ENCODE data around the gene PARM1. TPM values are rescaled to one million over a fixed set of nuclear protein-coding genes. Genes with fewer than 3 reads are reported as not detected.
"Not testable (repeated sequence)": the region's sequence is repeated elsewhere in the genome, so short reads cannot be mapped to it uniquely, and the experiment has no call there.

The PARM1 gene
- total RNA-seq, 1 experiment from 2014 or later = 1.1 TPM

- no peak for DNase-seq (ENCODE audit: low spot score)
Measured at GRCh38 chr4:74982546-74983252, 49.8 kb downstream of the PARM1 start.

DNA sequence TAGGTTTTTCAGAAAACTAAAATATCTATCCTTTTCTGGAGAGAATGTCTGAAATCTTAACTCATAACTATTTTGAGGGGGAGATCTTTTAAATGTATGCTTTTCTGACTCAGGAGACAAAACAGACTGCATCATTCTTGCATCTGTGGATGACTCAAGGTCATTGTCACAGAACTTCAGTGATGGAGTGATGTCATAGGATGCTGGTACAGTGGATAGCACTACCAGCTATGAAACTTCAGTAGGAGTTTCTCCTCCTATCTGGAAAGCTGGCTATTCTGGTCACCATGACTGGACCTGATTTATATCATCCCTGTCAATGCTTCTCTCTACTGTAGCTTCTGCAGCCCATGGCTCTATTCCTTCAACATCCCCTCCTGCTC lies 50.3 kb downstream of the PARM1 start:
- DNase-seq (ENCODE audit: low spot score) = no peak

GRCh38 chr4:74990276-74990875 lies 57.5 kb downstream of the PARM1 start:
- DNase-seq (ENCODE audit: low spot score) = no peak

DNA sequence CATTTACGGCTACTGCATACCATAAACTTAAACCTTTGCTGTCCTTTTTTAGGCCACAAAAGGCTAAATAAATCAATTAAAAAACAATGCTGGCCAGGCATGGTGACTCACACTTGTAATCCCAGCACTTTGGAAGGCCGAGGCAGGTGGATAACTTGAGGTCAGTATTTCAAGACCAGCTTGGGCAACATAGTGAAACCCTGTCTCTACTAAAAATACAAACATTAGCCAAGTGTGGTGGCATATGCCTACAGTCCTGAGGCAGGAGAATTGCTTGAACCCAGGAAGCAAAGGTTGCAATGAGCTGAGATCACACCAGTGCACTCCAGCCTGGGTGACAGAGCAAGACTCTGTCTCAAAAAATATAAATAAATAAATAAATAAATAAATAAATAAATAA lies 61.5 kb downstream of the PARM1 start:
- not testable (repeated sequence) for DNase-seq (ENCODE audit: low spot score)

DNA sequence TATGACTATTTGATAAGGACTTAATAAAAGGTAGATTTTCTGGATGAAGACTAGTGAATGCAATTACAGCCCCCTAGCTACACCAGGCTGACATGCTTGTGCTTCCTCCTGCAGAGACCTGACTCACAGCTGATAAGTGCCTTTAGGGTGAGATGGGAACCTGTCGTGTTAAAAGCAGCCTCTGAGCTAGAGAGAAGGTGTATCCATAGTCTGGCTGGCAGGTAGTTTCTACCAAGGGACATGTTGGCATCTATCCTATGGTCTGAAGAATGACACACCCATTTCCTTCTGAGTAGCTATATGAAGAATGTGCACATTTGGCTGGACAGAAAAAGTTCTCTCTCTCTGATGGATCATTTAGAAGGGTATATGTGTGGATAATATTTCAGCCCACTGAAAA lies 64.1 kb downstream of the PARM1 start:
- no peak for DNase-seq (ENCODE audit: low spot score)

DNA sequence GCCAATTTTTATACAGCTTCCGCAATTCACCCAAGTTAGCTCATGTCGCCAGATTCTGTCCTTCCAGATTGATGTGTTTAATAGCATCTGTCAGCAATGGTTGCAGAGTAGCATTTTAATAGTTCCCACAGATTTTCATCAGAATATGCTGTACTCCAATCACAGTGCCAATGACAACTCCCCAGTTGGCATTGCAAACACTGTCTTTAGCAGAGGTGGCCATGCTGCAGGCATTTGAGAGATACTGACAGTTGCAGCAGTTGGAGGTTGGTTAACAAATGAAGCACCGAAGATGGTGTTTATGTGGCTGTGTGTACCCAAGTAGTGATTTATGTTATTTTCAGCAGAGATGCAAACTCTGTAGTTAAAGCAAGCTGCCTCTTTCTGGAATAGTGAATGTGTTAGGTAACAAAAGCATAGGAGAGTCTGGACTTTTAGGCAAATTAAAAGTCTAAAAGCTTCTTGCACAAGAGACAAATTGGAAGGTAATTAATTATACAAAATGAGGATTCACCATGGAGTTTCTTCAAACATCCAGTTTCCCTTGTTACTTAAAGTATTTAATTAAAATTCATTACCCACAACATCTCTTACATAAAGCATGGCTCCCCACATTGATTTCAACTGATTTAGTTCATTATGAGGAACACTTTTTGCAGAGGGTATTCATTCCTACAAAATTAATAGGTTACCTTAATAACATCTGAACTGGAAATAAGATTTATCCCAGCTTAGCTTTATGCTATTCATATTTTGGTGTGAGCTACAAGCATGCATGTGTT lies 65.2 kb downstream of the PARM1 start:
- no peak for DNase-seq (ENCODE audit: low spot score)

DNA sequence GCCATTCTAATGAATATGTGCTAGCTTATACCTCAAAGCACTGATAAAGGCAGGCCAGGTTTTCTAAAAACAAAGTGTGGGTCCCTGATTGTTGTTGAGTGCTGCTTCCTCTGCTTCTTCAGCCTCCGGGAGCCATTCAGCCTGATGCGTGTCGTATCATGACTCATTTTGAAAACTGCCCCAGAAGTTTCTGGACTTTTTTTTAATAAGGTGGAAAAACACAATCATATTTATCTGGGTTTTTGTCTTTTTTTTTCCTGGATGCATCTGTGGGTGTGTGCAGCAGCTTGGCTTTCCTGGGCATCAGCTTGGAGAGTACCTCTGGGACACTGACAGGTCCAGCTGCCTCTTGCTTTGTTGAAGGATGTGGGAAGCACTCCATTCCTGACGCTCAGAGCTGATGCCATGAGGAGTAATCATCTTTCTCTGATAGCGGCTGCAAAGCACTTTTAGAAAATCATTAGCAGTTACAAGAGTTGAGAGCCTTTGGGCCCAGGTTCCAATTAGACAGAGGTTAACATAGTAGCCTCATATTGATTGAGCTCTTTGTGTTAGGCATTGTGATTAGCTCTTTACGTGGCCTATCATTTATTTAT lies 66.9 kb downstream of the PARM1 start:
- no peak for DNase-seq (ENCODE audit: low spot score)

DNA sequence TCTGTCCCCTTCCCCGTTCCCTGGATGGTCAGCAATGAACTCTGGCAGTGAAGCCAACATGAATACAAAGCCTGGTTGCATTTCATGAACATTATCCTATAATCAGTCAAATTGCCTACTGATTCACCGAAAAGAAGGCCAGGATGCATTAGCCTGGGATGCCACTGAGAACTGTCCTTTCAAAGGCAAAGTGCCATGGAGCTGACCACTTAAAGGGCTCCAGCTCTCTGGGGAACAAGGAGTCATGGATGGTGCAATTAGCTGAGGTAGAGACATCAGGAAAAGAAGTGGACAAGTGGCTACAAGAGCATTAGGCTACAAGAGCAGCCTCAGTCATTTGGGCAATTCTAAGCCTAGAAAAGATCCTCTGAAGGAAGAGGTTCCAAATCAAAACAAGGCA lies 69.0 kb downstream of the PARM1 start:
- DNase-seq (ENCODE audit: low spot score) = no peak

- no peak for DNase-seq (ENCODE audit: low spot score)
Measured at GRCh38 chr4:75002381-75002780, 69.5 kb downstream of the PARM1 start.

- DNase-seq (ENCODE audit: low spot score) = no peak
Measured at GRCh38 chr4:75003979-75004378, 71.1 kb downstream of the PARM1 start.

- DNase-seq (ENCODE audit: low spot score) = no peak
Measured at GRCh38 chr4:75004755-75005668, 72.1 kb downstream of the PARM1 start.

- no peak for DNase-seq (ENCODE audit: low spot score)
Measured at GRCh38 chr4:75005727-75006126, 72.8 kb downstream of the PARM1 start.

- no peak for DNase-seq (ENCODE audit: low spot score)
Measured at GRCh38 chr4:75007891-75008290, 75.0 kb downstream of the PARM1 start.

DNA sequence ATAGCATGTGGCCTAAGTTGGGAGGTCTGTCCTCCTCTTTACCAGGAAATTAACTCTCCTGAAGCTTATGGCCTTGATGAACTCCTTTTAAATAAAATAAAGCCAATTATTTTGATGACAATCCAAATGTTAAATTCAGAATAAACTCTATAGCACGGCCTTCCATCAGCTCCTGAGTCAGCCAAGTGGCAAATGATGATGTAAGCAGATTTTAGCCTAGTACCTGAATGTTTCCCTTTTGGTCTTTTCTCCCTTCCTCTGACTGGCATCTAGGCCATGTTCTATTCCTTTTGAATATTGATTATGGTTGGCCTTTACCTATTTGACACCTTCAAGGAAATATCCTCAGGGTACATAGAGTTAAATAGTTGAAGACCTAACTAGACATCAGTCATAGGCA lies 76.2 kb downstream of the PARM1 start:
- no peak for DNase-seq (ENCODE audit: low spot score)

DNA sequence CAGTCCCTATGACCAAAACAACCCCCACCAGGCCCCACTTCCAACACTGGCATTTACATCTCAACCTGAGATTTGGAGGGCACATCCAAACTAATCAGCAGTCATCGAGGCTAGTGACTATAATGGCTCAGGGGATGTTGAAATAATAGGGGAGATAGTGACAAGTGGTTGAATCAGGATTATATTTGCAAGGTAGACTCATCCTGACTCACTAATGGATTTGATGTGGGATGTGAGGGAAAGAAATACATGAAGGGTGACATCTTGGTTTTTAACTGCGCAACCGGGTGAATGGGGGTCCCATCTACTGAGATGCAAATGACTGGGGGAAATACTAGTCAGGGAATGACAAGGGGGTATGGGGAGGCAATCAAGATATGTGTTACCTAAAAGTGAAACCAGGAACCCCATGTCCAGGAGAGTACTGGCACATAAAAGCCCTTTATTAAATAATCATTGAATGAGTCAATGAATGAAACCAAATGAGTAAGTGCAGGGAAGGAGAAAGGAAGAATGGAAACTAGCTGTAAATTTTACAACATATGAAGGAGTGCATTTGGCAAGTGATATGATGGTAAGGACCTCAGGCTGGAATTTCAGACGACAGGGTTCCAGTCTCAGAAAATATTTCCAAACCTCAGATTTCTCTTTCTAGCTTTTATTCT lies 78.3 kb downstream of the PARM1 start:
- DNase-seq (ENCODE audit: low spot score) = no peak

- DNase-seq (ENCODE audit: low spot score) = no peak
Measured at GRCh38 chr4:75015627-75016026, 82.7 kb downstream of the PARM1 start.

DNA sequence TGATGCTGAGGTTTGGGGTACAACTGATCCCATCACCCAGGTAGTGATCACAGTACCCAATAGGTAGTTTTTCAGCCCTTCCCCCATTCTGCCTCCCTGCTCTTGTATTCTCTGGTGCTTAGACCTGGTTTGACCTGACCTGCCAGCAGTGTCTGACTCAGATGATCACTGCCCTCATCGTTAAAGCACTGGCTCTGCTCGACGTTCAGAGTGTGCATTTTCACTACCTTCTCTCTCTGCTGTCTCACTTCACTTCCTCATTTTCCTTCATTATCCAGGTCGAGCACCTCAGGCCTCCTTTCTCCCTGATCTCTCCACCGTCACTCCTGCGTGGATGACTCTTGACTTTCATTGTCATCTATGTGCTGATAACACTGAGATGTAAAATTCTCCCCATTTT lies 83.6 kb downstream of the PARM1 start:
- no peak for DNase-seq (ENCODE audit: low spot score)

DNA sequence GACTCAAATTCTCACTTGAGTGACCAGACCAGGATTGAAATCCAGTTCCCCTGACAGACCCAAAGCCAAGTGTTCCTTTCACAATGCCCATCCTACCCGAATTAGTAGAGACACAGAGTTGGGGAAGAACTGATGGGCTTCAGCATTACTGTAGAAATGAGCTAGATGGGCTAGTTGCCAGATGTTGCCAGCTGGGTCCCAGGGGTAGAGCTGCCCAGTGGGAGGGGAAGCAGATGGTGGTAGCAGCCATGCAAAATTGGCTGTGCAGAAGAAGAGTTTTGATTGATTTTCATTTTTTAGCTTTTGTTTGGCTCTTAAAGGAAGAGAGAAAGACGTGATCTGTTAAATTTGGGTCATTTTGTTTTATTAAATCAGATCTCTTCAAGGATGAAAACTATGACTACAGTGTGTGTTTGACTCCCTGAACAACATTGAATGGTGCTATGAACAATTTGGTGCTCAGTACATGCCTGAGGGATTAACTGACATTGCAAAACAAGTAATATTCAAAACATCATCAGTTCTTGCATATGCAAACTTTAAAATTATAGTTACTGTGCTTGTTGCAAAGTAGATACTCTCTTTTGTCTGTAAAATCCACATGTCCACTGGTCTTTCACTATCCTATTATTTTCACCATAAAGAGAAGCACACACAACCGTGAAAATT lies 86.0 kb downstream of the PARM1 start:
- no peak for DNase-seq (ENCODE audit: low spot score)

DNA sequence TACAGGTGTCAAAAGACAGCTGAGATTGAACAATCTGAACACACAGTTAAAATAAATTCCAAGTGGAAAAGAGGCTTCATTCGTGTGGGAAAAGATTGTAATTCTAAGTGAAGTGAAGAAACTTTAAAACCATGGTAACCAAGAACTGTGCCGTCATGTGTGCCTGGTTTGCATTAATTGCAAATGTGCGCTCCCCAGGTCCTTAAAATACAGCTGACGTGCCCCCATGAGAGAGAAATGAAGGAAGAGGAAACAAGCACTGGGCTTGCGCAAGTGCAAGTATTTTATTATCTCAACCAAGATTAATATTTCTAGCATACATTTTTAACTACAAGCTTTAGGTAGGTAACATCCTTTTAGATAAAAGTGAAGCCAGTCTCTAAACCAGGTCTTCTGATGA lies 92.5 kb downstream of the PARM1 start:
- no peak for DNase-seq (ENCODE audit: low spot score)

- no peak for DNase-seq (ENCODE audit: low spot score)
Measured at GRCh38 chr4:75028196-75028854, 95.4 kb downstream of the PARM1 start.
